SW480 (cell line): ENCODE data around the gene RAD51B.

Experiments used
- DNase-seq: peaks from one replicate; pipeline ENCODE4 v3.0.0-alpha.2; 2016; ENCODE audit warnings: low spot score

The RAD51B gene

DNA sequence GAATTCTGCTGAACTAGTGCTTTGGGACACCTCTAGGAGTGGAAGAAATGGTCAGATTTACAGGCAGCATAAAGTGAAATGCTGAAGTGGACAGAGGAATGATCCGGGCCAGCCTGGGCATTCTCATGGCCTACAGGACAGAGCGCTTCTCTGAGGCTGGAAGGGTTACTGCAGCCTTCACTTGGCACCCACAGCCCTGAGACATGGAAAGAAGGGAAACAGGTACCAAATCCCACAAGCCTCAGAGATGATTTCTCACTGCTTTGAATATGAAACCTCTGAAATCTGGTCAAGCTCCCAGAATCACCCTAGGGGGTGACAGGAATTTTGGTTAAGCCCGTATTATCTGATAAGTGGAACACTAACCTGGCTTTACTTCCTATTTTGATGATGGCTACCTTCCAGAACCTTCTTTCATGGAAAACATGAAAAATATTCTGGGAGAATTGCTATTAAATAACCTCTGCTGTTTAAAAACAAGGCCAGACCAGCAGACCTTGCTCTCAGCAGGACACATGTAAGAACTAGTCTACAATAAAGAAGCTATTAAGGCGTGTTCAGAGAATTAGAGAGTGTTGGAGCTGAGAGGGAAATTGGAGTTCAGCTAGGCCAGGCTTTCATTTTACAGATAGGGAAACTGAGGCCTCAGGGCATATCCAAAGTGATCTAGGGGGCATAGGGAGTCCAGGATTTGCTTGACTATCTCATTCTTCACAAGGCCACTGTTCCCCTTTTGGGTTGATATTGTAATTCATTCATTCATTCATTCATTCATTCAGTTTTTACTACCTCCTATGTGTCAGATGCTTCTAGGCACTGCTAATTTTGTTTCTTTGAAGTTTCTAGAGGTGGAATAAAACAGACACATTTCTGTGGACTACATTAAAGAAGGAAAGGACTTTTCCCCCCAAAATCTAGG, 691.8 kb downstream of the RAD51B start:
- DNase-seq = no peak

GRCh38 chr14:68512088-68512487, 692.5 kb downstream of the RAD51B start:
- DNase-seq = no peak

DNA sequence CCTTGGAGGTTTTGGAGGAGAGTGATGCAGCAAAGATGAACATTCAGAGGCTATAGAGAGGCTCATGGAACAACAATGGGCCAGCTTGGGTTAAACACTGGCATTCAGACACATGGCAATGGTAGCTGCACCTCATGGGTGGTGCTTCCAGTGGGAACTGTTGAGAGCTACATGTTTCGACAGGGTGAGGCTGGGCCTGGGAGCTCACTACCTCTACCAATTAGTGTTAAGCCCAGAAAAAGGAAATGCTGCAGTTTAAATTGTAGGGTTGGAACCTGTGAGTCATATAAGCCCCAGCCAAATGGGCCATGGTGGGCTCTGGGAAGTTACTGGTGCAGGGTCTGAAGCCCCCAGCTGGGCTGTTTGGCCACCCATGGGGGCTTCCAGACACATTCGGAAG, 693.6 kb downstream of the RAD51B start:
- no peak for DNase-seq

GRCh38 chr14:68513838-68514607, 694.4 kb downstream of the RAD51B start:
- no peak for DNase-seq

DNA sequence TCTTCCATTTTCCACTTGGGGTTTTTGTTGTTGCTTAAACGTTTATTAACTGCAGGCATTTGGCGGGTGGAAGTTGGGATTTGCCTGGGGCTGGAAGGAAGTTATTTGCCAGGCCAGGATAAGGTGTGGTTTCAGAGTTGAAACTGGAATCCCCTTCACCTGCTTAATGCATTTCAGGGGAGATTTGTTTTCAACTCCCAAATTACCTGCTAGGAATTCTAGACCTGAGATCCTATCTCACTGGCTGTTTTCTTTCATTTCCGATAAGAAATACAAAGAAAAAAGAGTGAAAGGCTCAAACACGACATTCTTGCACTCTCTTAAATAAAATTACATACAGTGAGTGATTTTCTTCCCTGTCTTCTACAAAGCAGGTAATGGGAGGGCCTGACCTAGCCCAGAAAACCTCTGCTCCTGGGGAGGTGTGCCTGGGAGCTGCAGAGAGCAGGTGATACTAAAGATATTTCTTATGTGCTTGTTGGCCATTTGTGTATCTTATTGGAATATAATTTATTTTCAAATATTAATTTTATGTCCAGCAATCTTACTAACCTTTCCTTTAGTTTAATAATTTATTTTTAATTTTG, 695.1 kb downstream of the RAD51B start:
- DNase-seq = no peak

GRCh38 chr14:68516342-68516741, 696.8 kb downstream of the RAD51B start:
- no peak for DNase-seq

DNA sequence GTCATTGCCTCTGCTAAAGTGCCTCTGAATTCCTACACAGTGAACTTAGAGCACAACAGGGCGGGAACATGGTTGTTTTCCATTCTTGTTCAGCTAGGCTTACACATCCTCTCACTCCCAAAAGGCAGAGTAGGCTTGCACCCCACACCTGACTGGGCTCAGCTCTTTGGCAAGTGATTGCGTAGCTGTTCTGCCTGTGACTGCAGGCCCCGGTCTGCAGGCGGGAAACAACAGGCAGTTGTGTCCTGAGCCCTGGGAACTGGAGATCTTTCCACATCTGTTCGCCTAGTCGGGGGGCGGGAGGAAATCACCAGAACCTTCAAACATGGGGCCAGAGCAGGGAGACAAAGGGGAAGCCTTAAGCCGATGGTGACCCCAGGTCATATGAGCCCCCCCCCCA, 698.6 kb downstream of the RAD51B start:
- no peak for DNase-seq

GRCh38 chr14:68518761-68519670, 699.4 kb downstream of the RAD51B start:
- DNase-seq = peak; percentile 36

GRCh38 chr14:68519671-68520187, 700.1 kb downstream of the RAD51B start:
- no peak for DNase-seq

DNA sequence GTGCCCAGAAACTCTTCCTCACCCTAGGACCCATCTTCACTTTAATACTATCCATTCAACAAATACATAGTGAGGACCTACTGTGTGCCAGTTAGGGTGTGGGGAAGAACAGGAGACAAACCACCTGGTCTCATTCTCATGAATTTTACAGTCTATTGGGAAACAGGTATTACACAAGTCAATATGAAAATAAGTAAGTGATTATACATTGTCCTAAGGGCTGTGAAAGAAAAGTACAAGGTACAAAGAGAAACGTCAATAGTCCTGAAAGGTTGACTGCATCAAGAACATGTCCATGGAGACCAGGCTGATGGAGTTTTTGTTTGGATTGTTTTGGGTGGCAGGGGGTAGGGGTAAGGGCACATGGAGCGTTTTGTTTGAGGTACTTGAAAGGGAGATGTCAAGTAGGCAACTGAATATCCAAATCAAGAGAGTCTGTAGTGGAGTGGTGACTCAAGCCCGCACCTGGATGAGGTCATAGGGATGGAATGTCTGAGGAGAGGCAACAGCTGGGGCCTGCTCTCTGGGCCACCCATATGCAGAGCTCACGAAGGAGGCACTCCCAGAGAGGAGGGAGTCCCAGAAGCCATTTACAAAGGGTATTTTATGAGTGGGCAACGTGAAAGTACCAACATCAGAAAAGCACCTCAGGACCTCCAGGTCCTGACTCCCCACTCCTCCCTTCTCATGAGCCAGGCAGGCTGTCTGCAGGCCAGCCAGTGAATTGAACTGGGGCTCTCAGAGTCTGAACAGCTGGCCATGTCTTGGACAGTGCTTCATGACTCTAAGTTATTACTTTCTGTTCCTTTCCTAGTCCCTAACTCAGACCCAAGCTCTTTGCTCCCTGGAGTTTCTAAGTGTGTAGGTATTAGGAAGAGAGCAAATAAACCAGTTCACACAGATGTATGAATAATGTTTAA, 701.3 kb downstream of the RAD51B start:
- DNase-seq = peak; percentile 96

DNA sequence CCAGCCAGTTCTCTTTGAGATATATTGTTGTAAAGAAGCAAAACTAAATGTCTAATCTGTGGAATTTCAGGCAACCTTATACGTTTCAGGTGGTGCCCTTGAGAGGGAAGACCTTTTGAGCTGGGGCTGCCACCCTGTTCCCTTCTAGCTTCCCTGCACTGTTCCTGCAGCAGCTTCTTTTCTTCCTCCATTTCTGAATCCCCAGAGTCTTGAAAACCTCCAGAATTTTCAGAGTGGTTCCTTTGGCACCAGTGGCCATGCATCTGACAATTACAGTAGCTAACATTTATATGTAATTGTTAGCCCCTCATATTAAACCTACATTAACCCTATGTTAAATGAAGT, 702.0 kb downstream of the RAD51B start:
- DNase-seq = no peak

DNA sequence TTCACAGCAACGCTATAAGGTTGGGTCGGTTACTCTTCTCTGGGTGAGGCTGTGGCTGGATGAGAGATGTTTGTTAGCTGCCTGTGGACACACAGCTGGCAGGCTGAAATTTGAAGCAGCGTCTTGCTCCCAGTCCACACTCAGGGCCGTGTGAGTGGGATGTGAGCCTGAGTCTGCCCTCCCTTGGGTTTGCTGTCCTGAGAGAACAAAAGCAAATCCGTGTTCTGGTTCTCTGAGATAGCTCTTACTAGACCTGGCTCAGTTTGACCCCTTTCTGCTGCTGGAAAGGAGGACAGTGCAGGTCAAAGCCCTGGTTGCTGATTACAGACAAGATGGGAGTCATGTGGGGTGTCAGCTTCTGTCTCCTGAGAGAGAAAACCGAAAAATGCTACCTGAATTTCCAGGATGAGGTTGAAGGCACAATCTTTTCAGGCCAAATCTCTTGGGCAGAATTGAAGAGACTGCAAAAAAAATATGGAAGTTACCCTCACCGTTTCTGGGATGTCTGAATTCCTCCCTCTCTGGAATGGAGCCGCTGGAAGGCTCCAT, 702.5 kb downstream of the RAD51B start:
- DNase-seq = no peak

GRCh38 chr14:68522510-68523325, 703.1 kb downstream of the RAD51B start:
- no peak for DNase-seq

DNA sequence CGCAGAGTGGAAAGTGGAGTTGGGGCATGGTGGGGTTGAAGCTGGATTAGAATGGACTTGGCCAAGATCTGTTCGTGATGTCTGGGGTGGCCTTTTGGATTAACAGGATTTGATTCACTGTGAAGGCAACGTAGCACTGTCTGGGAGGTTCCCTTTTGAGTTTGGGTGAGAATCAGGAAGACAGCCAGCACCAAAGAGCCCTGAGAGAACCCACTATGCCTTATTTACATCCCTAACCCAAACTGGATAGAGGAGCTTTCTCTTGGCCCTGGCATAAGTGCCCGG, 703.7 kb downstream of the RAD51B start:
- no peak for DNase-seq

GRCh38 chr14:68523989-68524725, 704.6 kb downstream of the RAD51B start:
- DNase-seq = no peak

- DNase-seq = no peak
Observed at GRCh38 chr14:68525516-68525915, 705.9 kb downstream of the RAD51B start.

GRCh38 chr14:68526512-68527091, 707.0 kb downstream of the RAD51B start:
- DNase-seq = no peak

DNA sequence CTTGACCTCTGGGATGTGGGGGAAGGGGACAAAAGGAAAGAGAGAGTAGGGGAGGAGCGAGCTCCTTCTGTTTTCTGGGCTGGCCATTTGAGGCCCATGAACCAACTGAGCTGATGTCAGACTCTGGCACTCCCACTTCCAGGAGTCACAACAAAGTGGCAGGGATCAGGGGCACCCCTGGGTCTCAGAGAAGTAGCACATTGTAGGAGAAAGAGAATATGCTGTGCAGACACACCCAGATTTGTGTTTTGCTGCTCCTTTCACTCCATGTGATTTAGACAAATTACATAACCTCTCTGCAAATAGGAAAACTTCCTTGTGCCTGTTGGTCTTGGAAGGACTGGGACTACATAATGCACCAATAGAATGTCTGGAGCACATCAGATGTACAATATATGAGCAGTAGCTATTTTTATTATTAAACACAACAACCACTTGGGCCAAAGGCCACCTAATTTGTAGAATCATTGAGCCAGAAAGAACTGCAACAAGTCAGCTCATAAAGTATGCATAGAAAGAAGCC, 707.8 kb downstream of the RAD51B start:
- DNase-seq = no peak
